IPS DF 4.7 (cell line): ENCODE measurements around the gene WDR88.
"Not testable (repeated sequence)": the region's sequence is repeated elsewhere in the genome, so short reads cannot be mapped to it uniquely, and the experiment has no call there.

Source experiments
- DNase-seq: peaks from one replicate; pipeline ENCODE4 v3.0.0-alpha.2; 2013; ENCODE audit warnings: low spot score; ENCODE audit errors: extremely low read depth

WDR88 gene

DNA sequence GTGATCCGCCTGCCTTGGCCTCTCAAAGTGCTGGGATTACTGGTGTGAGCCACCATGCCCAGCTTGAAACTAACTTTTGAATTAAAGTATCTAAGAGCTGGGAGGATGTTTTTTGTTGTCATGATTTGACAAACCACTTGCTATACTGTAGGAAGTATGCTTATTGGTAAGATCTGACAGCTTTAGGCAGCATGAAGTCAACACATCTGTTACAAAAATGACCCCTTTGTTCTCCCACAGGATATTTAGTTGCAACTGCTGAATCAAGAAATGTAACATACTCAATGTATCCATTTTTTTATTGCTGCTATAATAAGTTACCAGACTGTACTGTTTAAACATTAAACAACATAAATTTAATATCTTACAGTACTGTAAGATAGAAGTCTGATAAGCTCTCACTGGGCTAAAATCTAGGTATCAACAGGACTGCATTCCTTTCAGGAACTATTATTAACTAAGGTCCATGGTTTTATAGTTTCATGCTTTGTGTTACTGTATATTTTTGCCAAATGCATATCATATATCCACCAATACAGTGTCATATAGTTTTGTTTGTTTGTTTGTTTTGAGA lies 39.4 kb downstream of the WDR88 start:
- DNase-seq, result no peak

DNA sequence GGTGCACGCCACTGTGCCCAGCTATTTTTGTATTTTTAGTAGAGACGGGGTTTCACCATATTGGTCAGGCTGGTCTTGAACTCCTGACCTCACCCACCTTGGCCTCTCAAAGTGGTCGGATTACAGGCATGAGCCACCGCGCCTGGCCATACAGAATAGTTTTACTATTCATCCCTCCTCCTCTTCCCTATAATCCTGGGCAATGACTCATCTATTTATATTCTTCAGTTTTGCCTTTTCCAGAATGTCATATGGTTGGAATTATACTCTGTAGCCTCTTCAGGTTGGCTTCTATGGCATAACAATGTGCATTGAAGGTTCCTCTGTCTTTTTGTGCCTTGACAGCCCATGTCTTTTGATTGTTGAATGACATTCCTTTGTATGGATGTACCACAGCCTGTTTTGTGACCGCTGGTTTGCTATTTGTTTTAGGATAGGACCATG lies 40.0 kb downstream of the WDR88 start:
- no peak for DNase-seq

DNA sequence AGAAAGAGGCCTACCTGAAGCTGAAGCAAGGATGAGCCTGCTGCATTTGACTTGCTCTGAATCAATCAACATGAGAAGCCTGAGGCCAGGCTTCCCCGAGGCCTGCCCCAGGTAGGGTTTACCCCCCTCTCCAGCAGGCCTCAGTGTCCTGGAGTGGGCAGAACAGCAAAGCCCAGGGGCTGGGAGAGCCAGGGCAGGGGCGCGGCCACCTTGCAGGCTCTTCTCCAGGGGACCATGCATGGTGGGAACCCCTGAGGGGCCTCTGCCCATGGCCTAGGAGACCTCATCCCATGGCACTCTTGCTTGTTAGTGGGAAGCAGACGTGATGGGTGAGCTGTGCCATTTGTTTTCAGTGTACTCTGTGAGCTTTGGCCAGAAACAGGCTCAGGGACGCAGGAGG lies 42.3 kb downstream of the WDR88 start:
- DNase-seq, result no peak

DNA sequence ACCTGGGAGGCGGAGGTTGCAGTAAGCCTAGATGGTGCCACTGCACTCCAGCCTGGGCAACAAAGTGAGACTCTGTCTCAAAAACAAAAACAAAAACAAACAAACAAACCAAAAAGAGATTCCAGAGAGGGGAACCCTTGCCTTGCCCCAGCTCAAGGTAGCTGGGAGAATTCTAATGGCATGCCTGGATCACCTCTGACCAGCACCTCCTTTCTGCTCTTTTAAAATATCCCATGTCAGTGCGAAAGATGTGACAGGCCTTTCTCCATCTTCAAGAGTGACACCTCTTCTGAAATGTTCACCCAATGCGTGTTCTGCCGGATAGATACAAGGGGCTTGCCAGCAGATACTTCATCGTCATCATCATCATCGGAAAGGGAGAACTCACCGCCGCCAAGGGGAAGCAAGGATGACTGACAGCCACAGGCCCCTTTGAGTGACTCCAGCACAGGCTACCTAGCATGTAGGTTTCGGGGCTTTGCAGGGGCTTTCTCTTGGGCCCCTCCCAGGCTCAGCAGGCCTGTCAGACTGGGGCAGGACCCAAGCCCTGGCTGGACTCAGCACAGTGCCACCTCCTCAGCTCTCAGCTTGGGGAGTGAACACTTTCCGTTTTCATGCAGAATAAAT lies 43.4 kb downstream of the WDR88 start:
- no peak for DNase-seq

DNA sequence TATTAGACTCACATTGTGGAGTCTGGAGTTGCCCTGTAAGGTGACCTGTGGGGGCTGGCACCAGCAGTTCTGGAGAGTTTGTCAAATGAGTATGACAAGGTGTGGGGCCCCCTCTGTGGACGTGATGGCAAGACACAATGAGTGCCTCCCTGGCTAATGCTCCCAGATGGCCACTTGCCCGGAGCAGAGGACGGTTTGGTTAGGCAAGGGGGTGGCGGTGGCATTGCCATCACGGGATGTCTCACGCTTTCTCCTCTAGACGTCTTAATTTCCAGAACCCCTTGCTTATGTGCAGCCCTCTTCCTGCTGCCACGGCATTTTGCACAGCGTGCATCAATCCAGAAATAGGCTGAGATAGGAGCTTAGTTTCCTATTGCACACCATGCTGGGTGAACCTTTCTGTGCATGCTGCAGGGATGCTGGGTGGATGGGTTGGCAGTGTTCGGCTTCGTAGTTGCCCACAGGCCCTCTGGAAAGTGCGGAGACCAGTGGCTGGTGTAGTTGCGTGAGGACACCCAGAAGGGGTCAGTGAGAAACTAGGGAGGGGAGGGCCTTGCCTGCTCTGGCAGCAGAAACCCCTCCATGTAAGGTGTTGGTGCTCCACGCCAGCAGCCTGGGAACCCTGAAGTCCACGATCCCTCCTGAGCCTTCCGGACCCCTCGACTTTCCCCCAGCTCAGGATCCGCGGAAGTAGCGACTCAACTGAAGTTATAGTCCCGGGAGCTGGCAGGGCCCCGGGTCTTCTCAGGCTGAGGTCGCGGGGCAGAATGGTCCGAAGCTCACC lies 44.2 kb downstream of the WDR88 start:
- DNase-seq, result no peak

DNA sequence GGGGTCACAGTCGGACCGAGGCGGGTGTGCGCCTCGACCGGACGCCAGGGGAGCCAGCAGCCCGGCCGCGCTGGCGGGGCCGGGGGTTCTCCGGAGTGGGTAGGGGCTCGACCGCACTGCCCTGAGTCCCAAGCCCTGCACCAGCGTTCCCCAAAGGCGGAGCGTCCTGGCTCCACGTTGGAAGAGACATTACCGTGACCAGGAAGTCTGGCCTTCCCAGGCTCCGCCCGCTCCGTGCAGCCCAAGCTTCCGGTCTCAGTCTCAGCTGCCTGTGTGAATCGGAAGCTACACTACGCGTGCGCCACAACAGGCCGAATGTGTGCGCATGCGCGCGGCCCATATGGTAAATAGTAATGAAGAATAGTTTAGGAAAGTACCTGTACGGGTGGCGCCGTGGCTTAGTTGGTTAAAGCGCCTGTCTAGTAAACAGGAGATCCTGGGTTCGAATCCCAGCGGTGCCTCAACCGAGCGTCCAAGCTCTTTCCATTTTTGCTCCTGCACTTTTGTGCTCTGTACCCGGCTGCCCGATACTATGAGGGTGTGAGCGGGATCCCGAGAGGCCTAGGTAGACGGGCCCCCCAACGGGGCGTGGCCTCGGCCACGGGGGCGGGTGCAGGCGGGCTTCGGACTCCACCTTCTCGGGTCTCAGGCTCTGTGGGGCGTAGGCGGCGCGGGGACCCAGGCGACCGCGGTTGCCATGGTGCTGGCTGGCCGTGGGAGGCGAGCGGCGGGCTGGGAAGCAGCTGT lies 44.9 kb downstream of the WDR88 start:
- DNase-seq, result peak; percentile 93

DNA sequence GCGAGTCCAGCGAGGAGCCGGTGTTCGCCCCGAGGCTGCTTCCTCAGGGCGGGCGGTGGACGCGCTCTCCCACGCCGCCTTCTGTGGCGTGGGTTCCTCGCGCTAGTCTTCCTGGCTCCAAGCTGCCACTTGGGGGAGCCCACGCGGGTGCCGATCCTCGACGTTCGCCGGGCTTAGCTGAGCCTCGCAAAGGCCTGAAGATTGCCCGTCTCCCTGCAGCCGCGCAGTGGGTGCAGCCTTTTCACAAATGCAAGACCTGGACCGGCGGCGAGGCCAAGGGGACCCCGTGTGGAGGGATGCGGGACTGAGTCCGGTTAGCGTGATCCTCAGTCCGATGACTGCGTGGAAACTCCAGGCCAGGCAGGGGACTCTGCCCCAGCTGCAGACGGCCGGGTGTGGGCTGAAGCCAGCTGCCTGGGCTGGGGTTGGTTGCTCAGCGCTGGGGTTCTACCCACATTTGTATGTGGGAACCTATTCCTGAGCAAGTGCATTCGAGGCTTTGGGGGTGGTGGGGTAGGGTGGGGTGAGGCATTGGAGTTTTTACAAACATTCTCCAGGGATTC lies 45.6 kb downstream of the WDR88 start:
- no peak for DNase-seq

DNA sequence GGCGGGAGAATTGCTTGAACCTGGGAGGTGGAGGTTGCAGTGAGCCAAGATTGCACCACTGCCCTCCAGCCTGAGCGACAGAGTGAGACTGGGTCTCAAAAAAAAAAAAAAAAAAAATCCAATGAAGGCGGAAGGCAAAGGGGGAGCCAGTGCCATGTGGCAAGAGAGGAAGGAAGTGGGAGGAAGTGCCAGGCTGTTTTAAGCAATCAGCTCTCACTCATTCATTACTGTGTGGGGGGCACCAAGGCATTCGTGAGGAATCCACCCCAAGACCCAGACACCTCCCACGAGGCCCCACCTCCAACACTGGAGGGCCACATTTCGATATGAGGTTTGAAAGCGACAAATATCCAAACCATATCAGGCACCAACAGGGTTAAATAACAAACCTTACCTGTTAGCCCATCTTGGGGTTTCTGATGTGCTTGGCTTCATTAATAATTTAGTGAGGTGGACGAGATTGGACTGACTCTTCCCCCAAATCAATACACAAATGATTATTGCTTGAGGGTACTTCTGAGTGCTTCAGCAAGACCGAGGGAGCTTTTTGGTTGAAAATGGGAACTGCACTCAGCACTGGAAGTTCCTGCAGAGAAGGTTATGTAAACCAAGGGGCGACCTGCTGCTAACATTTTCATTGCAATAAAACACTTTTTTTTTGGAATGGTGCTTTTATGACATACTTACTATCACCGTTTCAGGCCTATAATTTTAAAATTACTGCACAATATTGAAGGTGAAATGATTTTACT lies 54.7 kb downstream of the WDR88 start:
- DNase-seq, result no peak

DNA sequence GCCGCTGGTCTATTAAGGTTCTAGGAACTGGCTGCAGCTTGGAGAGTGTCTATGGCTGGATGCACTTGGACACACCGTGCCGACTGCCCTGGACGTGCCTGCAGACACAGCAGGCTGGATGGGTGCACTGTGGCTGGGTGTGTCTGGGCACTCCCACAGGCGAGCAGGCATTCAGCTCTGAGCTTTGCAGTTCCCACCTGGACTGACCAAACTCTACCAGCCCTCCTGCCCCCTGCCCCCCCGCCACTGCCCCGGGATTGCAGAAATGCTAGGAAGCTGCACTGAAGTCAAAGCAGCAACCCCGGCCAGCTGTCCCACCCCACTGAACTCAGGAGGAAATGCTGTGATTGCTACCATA lies 55.2 kb downstream of the WDR88 start:
- DNase-seq, result no peak

DNA sequence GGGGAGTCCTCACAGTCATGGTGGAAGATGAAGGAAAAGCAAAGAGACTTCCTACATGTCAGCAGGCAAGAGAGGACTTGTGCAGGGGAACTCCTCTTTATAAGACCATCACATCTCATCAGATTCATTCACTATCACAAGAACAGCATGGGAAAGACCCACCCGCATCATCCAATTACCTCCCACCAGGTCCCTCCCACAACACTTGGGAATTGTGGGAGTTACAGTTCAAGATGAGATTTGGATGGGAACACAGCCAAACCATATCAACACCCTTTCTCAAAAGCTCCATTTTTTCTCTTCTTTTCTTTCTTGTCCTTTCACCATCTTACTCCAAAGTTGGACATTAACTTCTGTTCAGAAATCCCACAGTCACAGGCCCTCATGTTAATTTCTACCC lies 57.5 kb downstream of the WDR88 start:
- no peak for DNase-seq

DNA sequence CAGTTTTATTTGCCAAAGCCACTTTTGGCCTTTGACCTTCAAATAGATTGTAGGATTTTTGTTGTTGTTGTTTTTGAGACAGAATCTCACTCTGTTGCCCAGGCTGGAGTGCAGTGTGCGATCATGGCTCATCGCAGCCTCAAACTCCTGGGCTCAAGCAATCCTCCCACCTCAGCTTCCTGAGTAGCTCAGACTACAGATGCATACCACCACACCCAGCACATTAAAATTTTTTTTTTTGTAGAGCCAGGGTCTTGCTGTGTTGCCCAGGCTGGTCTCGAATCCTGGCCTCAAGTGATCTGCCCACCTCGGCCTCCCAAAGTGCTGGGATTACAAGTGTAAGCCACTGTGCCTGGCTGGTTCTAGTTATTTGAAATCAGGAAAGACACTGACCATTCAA lies 59.2 kb downstream of the WDR88 start:
- not testable (repeated sequence) for DNase-seq

DNA sequence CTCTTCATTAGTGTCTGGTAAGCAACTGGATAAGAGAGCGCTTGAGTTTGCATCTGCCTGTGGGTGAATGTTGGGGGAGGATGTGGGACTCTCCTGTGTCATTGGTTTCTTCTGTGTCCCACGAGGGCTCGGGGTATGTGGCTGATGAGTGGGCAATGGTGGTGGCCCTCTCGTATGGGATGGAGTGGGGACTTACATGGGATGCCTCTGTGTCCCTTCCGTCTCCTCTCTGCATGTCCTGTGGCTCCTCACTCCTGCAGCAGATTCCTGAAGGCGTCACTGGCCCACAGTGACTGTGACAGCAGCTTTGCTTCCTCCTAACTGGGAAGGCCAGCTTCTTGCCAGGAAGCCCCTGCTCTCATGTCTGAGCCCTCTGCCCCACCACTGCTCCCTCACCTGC lies 59.6 kb downstream of the WDR88 start:
- DNase-seq, result no peak

DNA sequence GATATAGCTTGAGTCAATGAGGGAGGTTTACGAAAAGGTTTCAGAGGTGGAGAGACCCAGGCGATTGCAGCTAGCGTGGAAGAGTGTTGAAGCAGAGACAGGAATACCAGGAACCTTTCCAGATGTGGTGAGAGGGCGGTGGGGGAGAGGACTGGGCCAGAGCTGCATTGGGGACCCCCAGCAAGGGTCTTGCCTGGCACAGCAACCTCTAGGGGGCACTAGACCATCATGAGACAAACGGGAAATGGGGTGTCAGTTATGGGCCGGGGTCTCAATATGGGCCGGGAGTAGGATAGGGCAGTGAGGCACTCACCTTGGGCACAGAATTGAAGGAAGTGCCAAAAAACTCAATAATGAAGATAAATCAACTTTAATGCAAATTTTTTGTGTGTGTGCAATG lies 60.1 kb downstream of the WDR88 start:
- no peak for DNase-seq

DNA sequence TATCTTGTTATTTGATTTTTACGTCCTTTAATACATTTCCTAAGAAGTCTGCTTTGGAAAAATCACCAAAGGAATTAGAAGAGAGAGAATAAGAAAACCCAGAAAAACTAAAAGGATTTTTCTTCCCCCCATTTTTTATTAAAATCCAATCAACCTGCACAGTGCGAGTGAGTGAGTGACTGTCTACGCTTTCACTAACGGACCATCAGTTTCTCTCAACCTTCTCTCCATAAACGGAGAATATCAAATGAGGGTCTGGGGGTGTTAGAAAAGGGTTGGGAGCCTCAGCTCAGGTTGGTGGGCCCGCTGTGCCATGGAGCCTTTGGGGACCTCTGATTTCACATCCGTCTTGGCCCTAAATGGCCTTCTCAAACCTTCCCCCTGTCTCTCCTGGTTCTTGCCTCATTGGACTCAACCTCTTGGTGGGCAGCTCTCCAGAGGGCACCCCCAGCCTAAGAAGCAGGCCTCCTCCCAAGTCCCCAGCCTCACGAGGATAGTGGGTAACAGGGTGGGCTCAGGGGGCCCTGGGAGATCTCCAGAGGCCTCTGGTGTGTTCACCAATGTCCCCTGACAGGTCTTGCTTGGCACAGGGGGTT lies 61.5 kb downstream of the WDR88 start:
- no peak for DNase-seq

DNA sequence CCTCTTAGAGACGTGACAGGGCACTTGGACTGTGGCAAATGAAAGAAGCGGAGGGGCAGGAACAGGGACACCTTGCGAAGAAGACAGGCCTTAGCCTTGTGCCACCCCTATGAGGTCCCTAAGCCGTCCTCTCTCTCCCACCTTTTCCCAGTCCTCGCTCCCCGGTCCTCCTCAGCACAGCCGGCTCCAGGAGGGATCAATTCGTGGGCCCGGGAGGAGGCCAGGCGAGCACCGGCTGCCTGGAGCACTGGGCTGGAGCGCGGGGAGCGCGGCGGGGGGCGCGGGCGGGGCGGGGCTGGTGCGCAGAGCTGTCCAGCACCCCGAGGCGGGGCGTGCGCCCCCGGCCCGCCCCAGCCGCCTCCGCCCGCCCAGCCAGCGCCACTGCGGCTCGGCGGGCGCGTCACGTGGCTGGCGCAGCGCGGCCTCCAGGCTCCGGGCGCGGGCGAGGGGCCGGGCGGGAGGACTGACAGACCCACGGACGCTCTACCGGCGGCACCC lies 62.0 kb downstream of the WDR88 start, which contains the start of gene LRP3:
LRP3 (plus strand) TSS at position 466 of the 498 bp plus-strand sequence. CDS start 456 bp downstream, outside the sequence.
- no peak for DNase-seq

DNA sequence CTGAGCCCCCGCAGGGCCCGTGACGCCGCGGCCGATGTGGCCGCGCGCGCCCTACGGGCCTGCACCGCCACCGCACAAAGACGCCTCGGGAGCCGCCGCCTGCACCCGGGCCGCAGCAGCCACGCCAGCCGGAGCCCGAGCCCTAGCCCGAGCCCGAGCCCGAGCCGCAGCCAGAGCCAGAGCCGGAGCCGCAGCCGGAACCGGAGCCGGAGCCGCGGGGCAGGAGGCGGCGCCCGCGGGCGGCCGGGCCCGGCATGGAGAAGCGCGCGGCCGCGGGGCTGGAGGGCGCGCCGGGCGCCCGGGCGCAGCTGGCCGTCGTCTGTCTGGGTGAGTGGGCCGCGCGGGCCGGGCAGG lies 62.6 kb downstream of the WDR88 start:
- DNase-seq, result no peak

DNA sequence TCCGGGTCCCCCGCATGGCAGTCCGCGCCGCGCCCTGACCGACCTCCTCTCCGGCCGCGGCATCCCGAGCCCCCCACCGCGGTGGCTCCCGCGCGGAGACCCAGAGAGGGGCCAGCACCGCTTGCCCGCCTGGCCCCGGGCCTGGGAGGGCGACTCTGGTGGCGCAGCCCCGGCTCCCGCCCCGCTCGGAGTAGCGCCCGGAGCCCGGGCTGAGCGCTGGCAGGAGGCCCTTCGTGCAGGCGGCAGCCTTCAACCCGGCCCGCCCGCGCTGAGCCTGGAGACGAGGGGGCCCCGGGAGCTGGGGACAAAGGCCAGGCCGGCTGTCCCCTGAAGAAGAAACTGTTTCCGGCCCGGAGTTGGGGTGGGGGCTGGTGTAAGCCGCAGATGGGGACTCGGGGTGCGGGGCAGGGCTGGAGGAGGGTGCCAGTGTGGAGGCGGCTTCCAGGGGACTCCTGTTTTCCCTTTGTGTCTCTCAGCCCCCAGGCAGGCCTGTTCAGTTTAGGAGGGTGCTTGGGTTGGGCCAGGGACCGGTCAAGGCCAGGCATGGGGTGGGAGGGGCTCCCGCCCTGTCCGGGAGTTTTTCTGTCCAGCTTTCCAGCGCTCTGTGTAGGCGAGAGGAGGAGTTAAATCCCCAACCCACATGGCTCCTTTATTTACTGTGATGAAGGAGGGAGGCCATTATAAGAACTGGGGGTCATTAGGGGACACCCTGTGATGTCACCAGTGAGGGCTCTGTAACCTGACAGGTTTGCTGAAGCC lies 63.2 kb downstream of the WDR88 start:
- no peak for DNase-seq

DNA sequence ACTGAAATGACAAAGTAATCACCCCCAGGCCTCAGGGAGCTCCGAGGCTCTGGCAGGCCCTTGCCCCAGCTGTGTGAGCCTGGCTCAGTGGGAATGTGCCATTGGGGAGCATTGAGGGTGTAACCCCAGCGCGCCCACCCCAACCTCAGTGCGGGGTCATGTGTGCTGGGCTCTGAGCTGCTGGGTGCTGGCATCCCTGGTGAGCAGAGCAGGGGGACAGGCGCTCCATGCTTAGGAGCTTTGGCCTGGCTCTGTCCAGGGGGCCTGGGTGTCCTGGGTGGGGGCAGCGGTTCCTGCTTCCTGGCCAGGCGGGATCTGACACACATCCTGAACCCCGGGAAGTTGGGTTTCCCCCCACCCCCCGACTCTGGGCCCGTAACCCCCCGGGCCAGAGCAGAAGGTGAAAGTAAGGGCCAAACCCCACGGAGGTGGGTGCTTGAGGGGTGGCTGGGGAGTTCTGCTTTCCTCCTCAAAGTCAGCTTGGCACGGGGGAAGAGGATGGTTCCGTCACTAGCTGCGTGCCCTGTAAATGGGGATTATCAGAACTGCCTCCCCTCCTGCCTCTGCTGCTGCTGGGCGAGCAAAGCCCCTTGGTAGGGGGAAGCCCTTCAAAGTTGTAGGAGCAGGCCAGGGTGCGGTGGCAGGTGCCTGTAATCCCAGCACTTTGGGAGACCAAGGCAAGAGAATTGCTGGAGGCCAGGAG lies 63.9 kb downstream of the WDR88 start:
- no peak for DNase-seq
